Sigmoid colon (tissue), 7 donors: Measurements from ENCODE around the gene PPP1R9B. TPM values are rescaled to one million over a fixed set of nuclear protein-coding genes. Genes with fewer than 3 reads are reported as not detected.

ENCODE experiments used
- DNase-seq: peaks from one replicate; pipeline ENCODE4 v3.0.0-alpha.2; 2019
- H3K27ac ChIP-seq, 4 donors: fragments of 200-600 bp; sonication (generic); one replicate each; pipeline ENCODE4 v1.5.1; 2016 to 2019; ENCODE audit warnings: mild to moderate bottlenecking in 1 of 4
- H3K27me3 ChIP-seq, 3 donors: fragments of 200-600 bp; sonication (generic); one replicate each; pipeline ENCODE4 v1.5.1; 2019; ENCODE audit warnings: mild to moderate bottlenecking in 1 of 3
- H3K36me3 ChIP-seq, 4 donors: fragments of 200-600 bp; sonication (generic); one replicate each; pipeline ENCODE4 v1.5.1; 2016 to 2019
- H3K4me1 ChIP-seq, 4 donors: fragments of 200-600 bp; sonication (generic); one replicate each; pipeline ENCODE4 v1.5.1; 2017 to 2019
- H3K4me3 ChIP-seq, 4 donors: fragments of 200-600 bp; sonication (generic); one replicate each; pipeline ENCODE4 v1.5.1; 2017 to 2019; ENCODE audit warnings: mild to moderate bottlenecking in 2 of 4, moderate library complexity in 1 of 4
- H3K9me3 ChIP-seq, 4 donors: fragments of 200-600 bp in 3 of 4; sonication (generic) in 3 of 4; one replicate each; pipeline versions ENCODE4 v1.5.1 to v1.6.1; 2013 to 2019
- CTCF ChIP-seq, 4 experiments: fragments of 450-650 bp in 3 of 4; fragments of 200-600 bp in 1 of 4; IDR thresholded peaks; one replicate each; pipeline ENCODE4 v1.5.1; 2016 to 2019; ENCODE audit warnings: antibody characterized with exemption in 4 of 4, mild to moderate bottlenecking in 3 of 4, moderate library complexity in 2 of 4
- EP300 ChIP-seq, 4 donors: sonication (generic); formaldehyde crosslinking; IDR thresholded peaks; one replicate each; pipeline ENCODE4 v1.6.1; 2017; ENCODE audit warnings: antibody characterized with exemption in 4 of 4
- POLR2A ChIP-seq, 2 donors: fragments of 450-650 bp; IDR thresholded peaks; one replicate each; pipeline ENCODE4 v1.6.1; 2016; ENCODE audit warnings: antibody characterized with exemption in 2 of 2, mild to moderate bottlenecking in 2 of 2, moderate library complexity in 2 of 2
- POLR2AphosphoS5 ChIP-seq, 4 donors: sonication (generic); formaldehyde crosslinking; IDR thresholded peaks; one replicate each; pipeline ENCODE4 v1.6.1; 2017; ENCODE audit warnings: antibody characterized with exemption in 4 of 4
- WGBS, 2 donors: extraction: QIAGEN DNeasy Blood & Tissue Kit; methylation state at CpG; one replicate each; pipeline ENCODE4 v1.1.7; 2013; 5-methylcytosine and 5-hydroxymethylcytosine counted together
- intact Hi-C: fragments of 100-400 bp; cut with DNase I; formaldehyde crosslinking; loops from one replicate; pipeline ENCODE4 v1.15.1; 2023
- polyA plus RNA-seq, 3 donors: library from polyadenylated mRNA; stranded (reverse); fragments of 200-250 nt; gene quantifications; one replicate each; pipeline ENCODE4 v1.2.3, GENCODE V29; 2013
- total RNA-seq, 4 donors: library from RNA; depleted of rRNA; stranded (reverse); fragments of >200 nt; gene quantifications; one replicate each; pipeline ENCODE4 v1.1.0, GENCODE V29; 2016
- donor health status: healthy with polysubstance abuse.
- donor health status: Bipolar disorder and iron deficiency.
- donor health status: healthy.

Gene PPP1R9B
- total and polyA plus RNA-seq, 7 donors, result 9.0 to 38.7 (median 16.8) TPM

DNA sequence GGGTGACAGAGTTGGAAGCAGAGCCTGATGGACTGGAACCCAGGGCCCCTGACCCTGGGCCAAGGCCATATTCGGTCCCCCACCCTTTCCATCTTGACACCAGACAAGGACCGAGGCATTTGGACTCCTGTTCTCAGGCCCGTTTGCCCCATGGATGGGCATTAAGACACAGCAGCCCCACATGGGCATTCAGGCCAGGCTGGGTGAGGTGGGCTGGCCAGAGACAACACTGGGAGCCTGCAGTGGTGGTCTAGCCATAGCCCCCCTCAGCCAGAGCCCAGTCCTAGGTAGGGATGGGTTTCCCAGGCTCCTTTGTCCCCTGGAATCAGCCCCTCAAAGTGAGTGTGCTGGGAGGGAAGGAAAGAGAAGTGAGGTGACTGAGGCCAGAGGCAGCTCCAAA is 53.7 kb downstream of the PPP1R9B start:
- intact Hi-C loops, result no loop called here
- H3K4me1 ChIP-seq, result peaks cover 0 to 56% (median 44%) of the 10 kb centered on the region in 4 donors

DNA sequence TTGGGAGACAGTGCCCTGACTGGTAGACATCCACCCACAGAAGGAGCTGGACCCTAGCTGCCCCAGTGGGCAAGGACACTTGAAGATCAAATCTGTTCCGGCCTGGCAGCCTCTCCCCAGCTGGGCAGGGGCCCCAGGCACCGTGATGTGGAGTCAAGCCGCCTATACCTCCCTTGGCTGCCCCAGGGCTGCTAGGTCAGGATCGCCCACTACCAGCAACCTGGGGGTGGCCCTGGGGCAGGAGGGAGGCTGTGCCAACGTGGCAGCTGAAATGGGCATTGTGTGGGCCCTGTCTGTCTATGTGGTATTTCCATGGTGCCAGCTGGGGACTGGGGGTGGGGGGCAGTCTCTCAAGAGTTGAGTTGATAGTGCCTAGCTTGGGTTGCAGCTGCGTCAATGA is 54.4 kb downstream of the PPP1R9B start:
- Histone ChIP-seq H3K4me1 (peaks cover 0 to 49% (median 37%) of the 10 kb centered on the region in 4 donors), H3K36me3 (peaks cover 10 to 25% (median 19%) of the 10 kb centered on the region in 4 donors), H3K27me3 (no peaks in the 10 kb centered on the region), H3K27ac (peak overlapping the region; percentile 91 to 96 (median 92)), H3K4me3 (peak overlapping the region; percentile 91 to 97 (median 94)), H3K9me3 (no peaks in the 10 kb centered on the region)
- DNase-seq, result no peak
- TF ChIP-seq POLR2AphosphoS5 (IDR thresholded peaks at IDR 0.05), result no peak
- TF ChIP-seq CTCF (IDR thresholded peaks at IDR 0.05), result no peak
- no peak for TF ChIP-seq POLR2A (IDR thresholded peaks at IDR 0.05)
- no peak for TF ChIP-seq EP300 (IDR thresholded peaks at IDR 0.05)
- intact Hi-C loops, result no loop called here
- 10 to 31% methylated on average over 6 of the region's 6 CpGs for WGBS, 2 donors

More for the DNA sequence above, 53.7 kb downstream of the PPP1R9B start:
- no peak for TF ChIP-seq EP300 (IDR thresholded peaks at IDR 0.05)
- no peak for TF ChIP-seq POLR2AphosphoS5 (IDR thresholded peaks at IDR 0.05)
- no peak for TF ChIP-seq CTCF (IDR thresholded peaks at IDR 0.05)
- TF ChIP-seq POLR2A (IDR thresholded peaks at IDR 0.05), result no peak
- DNase-seq, result no peak
- WGBS, 2 donors, result 72 to 84% methylated on average over 3 of the region's 3 CpGs
- Histone ChIP-seq H3K27ac (peak overlapping the region; percentile 91 to 96 (median 92)), H3K9me3 (no peaks in the 10 kb centered on the region), H3K4me3 (peak overlapping the region; percentile 91 to 97 (median 94)), H3K36me3 (peaks cover 10 to 25% (median 19%) of the 10 kb centered on the region in 4 donors), H3K27me3 (no peaks in the 10 kb centered on the region)

DNA sequence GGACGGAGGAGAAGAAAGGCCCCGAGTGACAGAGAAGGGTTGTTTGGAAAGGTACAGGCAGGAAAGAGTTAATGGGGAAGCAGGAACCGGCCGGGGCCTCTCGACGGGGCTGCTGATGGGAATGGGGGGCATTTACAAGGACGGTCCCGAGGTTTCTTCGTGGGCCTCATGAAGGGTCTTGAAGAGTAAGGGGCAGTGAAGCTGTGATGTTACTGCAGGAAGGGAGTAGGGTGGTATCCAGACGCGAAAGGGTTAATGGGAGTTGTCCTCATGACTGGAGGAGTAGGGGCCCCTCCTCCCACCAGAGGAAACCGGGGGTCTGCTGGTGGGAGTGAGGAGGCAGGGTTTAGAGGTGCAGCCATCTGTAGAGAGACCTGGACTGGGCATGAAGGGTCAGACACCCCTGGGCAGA is 54.8 kb downstream of the PPP1R9B start:
- Histone ChIP-seq H3K9me3 (no peaks in the 10 kb centered on the region), H3K36me3 (peaks cover 10 to 25% (median 19%) of the 10 kb centered on the region in 4 donors), H3K27ac (peak overlapping the region; percentile 91 to 96 (median 92)), H3K27me3 (no peaks in the 10 kb centered on the region), H3K4me3 (peak overlapping the region; percentile 91 to 97 (median 94)), H3K4me1 (peaks cover 0 to 45% (median 33%) of the 10 kb centered on the region in 4 donors)
- DNase-seq, result no peak
- WGBS, 2 donors, result 1% methylated on average over 12 of the region's 12 CpGs
- intact Hi-C loops, result loop anchor here (2.0 kb wide), 1 partner anchor 201 kb away; no protein-coding TSS in a partner anchor
- no peak for TF ChIP-seq POLR2A (IDR thresholded peaks at IDR 0.05)
- no peak for TF ChIP-seq EP300 (IDR thresholded peaks at IDR 0.05)
- no peak for TF ChIP-seq CTCF (IDR thresholded peaks at IDR 0.05)
- TF ChIP-seq POLR2AphosphoS5 (IDR thresholded peaks at IDR 0.05), result no peak

GRCh38 chr17:50094753-50095619 is 55.5 kb downstream of the PPP1R9B start, which contains the start of gene PDK2:
PDK2 (plus strand) TSS chr17:50095351; CDS start chr17:50095436, 85 bp downstream.
- H3K9me3 ChIP-seq, result no peaks in the 10 kb centered on the region
- peak within 1 kb of the TSS; percentile 91 to 97 (median 94) for H3K4me3 ChIP-seq
- peaks cover 10 to 30% (median 19%) of the 10 kb centered on the region in 4 donors for H3K36me3 ChIP-seq
- peak; percentile 99 for DNase-seq
- H3K27me3 ChIP-seq, result no peaks in the 10 kb centered on the region
- H3K27ac ChIP-seq, result peak within 1 kb of the TSS; percentile 91 to 96 (median 92)
- TF ChIP-seq CTCF (IDR thresholded peaks at IDR 0.05), result no peak
- TF ChIP-seq EP300 (IDR thresholded peaks at IDR 0.05), result peak in 1 of 4 donors; percentile 19
- peak; percentile 78 to 91 (median 90) for TF ChIP-seq POLR2AphosphoS5 (IDR thresholded peaks at IDR 0.05)
- TF ChIP-seq POLR2A (IDR thresholded peaks at IDR 0.05), result peak; percentile 51 to 69
- WGBS, 2 donors, result 1% methylated on average over 68 of the region's 68 CpGs
- intact Hi-C loops, result loop anchor here (2.0 kb wide), 1 partner anchor 202 kb away; no protein-coding TSS in a partner anchor
- H3K4me1 ChIP-seq, result peaks cover 0 to 38% (median 26%) of the 10 kb centered on the region in 4 donors
